ENCODE data around the gene ATP1B1. TPM values are rescaled to one million over a fixed set of nuclear protein-coding genes. Genes with fewer than 3 reads are reported as not detected.

Gene ATP1B1
- total and polyA plus RNA-seq, 2 experiments from 2014 or later: 51.0 to 73.4 TPM

DNA sequence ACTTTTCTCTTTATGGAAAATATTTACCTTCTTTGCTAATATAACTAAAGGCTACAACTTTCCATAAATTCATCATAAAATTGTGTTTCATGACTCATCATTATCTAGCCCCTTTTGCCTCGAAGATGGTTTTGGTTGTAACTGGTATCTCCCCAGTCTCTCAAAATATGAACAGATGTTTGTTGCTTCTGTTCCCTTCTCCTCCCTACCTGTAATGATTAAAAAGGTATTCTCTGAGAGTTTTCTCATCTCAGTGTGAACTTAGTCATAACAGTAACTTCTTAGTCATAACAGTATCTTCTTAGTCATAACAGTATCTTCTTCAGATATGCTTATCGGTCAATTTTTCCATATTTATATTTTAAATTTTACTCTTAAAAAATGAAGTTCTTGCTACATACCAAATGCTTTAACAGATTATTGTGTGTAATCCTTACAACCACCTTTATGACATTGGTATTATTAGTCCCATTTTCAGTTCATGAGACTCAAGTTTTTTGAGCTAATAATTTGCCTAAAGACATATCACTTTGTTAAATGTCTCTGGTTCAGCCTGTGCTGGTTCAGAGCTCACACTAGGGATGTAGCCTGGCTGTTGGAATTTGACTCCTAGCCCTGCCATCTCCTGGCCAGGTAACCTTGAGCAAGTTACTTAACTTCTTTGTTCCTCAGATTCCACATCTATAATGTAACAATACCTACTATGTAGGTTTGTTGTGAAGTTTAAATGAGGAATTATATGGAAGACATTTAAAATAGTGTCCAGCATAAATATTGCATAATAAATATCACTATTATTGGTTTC lies 32.6 kb downstream of the ATP1B1 start:
- H3K27ac Mint-ChIP-seq: no peak overlapping the region
- no peaks in the 10 kb centered on the region for H3K9me2 ChIP-seq (ENCODE audit: insufficient read depth)
- DNase-seq (ENCODE audit: low spot score): peak; percentile 34
- H3F3A ChIP-seq (replicated peaks; ENCODE audit: low read depth): no peaks in the 10 kb centered on the region
- peak; percentile 54 for ATAC-seq
- no peak overlapping the region for H3K4me3 Mint-ChIP-seq
- peaks cover 2% of the 10 kb centered on the region for H3K27me3 Mint-ChIP-seq (ENCODE audit: insufficient read depth, low read depth, poor library complexity)
- no peaks in the 10 kb centered on the region for H3K9me3 Mint-ChIP-seq
- H2AFZ ChIP-seq: no peak overlapping the region
- no peak overlapping the region for H3K4me3 ChIP-seq
- TF ChIP-seq, protein P1, sequence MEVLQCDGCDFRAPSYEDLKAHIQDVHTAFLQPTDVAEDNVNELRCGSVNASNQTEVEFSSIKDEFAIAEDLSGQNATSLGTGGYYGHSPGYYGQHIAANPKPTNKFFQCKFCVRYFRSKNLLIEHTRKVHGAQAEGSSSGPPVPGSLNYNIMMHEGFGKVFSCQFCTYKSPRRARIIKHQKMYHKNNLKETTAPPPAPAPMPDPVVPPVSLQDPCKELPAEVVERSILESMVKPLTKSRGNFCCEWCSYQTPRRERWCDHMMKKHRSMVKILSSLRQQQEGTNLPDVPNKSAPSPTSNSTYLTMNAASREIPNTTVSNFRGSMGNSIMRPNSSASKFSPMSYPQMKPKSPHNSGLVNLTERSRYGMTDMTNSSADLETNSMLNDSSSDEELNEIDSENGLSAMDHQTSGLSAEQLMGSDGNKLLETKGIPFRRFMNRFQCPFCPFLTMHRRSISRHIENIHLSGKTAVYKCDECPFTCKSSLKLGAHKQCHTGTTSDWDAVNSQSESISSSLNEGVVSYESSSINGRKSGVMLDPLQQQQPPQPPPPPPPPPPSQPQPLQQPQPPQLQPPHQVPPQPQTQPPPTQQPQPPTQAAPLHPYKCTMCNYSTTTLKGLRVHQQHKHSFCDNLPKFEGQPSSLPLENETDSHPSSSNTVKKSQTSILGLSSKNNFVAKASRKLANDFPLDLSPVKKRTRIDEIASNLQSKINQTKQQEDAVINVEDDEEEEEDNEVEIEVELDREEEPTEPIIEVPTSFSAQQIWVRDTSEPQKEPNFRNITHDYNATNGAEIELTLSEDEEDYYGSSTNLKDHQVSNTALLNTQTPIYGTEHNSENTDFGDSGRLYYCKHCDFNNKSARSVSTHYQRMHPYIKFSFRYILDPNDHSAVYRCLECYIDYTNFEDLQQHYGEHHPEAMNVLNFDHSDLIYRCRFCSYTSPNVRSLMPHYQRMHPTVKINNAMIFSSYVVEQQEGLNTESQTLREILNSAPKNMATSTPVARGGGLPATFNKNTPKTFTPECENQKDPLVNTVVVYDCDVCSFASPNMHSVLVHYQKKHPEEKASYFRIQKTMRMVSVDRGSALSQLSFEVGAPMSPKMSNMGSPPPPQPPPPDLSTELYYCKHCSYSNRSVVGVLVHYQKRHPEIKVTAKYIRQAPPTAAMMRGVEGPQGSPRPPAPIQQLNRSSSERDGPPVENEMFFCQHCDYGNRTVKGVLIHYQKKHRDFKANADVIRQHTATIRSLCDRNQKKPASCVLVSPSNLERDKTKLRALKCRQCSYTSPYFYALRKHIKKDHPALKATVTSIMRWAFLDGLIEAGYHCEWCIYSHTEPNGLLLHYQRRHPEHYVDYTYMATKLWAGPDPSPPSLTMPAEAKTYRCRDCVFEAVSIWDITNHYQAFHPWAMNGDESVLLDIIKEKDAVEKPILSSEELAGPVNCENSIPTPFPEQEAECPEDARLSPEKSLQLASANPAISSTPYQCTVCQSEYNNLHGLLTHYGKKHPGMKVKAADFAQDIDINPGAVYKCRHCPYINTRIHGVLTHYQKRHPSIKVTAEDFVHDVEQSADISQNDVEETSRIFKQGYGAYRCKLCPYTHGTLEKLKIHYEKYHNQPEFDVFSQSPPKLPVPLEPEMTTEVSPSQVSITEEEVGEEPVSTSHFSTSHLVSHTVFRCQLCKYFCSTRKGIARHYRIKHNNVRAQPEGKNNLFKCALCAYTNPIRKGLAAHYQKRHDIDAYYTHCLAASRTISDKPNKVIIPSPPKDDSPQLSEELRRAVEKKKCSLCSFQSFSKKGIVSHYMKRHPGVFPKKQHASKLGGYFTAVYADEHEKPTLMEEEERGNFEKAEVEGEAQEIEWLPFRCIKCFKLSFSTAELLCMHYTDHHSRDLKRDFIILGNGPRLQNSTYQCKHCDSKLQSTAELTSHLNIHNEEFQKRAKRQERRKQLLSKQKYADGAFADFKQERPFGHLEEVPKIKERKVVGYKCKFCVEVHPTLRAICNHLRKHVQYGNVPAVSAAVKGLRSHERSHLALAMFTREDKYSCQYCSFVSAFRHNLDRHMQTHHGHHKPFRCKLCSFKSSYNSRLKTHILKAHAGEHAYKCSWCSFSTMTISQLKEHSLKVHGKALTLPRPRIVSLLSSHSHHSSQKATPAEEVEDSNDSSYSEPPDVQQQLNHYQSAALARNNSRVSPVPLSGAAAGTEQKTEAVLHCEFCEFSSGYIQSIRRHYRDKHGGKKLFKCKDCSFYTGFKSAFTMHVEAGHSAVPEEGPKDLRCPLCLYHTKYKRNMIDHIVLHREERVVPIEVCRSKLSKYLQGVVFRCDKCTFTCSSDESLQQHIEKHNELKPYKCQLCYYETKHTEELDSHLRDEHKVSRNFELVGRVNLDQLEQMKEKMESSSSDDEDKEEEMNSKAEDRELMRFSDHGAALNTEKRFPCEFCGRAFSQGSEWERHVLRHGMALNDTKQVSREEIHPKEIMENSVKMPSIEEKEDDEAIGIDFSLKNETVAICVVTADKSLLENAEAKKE (CRISPR knock-in tag; IDR thresholded peaks at IDR 0.05): no peak
- TF ChIP-seq, protein P2, sequence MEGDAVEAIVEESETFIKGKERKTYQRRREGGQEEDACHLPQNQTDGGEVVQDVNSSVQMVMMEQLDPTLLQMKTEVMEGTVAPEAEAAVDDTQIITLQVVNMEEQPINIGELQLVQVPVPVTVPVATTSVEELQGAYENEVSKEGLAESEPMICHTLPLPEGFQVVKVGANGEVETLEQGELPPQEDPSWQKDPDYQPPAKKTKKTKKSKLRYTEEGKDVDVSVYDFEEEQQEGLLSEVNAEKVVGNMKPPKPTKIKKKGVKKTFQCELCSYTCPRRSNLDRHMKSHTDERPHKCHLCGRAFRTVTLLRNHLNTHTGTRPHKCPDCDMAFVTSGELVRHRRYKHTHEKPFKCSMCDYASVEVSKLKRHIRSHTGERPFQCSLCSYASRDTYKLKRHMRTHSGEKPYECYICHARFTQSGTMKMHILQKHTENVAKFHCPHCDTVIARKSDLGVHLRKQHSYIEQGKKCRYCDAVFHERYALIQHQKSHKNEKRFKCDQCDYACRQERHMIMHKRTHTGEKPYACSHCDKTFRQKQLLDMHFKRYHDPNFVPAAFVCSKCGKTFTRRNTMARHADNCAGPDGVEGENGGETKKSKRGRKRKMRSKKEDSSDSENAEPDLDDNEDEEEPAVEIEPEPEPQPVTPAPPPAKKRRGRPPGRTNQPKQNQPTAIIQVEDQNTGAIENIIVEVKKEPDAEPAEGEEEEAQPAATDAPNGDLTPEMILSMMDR (conservative IDR thresholded peaks at IDR 0.05; ENCODE audit: low read depth in 2 of 2): peak in 1 of 2 experiments; percentile 23; a peak in 1 of 4 replicates
- no peaks in the 10 kb centered on the region for H3K36me3 ChIP-seq (ENCODE audit: insufficient read depth)
- H3K36me3 Mint-ChIP-seq (ENCODE audit: low read depth): no peaks in the 10 kb centered on the region
- H3K27me3 ChIP-seq (ENCODE audit: insufficient read depth): no peaks in the 10 kb centered on the region
- peaks cover 11% of the 10 kb centered on the region; the same call in 1 of the 2 replicates for H3K4me1 ChIP-seq (ENCODE audit: insufficient read depth)
- H3K79me2 ChIP-seq (replicated peaks; ENCODE audit: insufficient read depth): no peaks in the 10 kb centered on the region
- peaks cover 27% of the 10 kb centered on the region for H3K4me1 Mint-ChIP-seq
- H3K27ac ChIP-seq (ENCODE audit: low read depth): no peak overlapping the region
- no peaks in the 10 kb centered on the region for H4K20me1 ChIP-seq (replicated peaks; ENCODE audit: insufficient read depth)
- no peak overlapping the region for H3K4me2 ChIP-seq

Measured in GM23338 (cell line).